Measurements from ENCODE around the gene KIR3DL3. TPM values are rescaled to one million over a fixed set of nuclear protein-coding genes. Genes with fewer than 3 reads are reported as not detected.

Gene KIR3DL3
- total RNA-seq, 2 donors from 2014 or later, result not detected

GRCh38 chr19:54724644-54725043 lies 402 bp downstream of the KIR3DL3 start:
- Histone ChIP-seq H3K27me3 (ENCODE audit: control insufficient read depth, insufficient read depth, low read length, poor library complexity, severe bottlenecking) (no peaks in the 10 kb centered on the region), H3K27ac (ENCODE audit: low read depth, low read length) (no peak overlapping the region), H3K9me3 (ENCODE audit: control insufficient read depth, low read length) (peaks cover 59% of the 10 kb centered on the region), H3K36me3 (ENCODE audit: control insufficient read depth, insufficient read depth, low read length) (no peaks in the 10 kb centered on the region), H3K4me1 (ENCODE audit: control insufficient read depth, insufficient read depth, low read length) (no peaks in the 10 kb centered on the region), H3K9ac (ENCODE audit: extremely low read depth, low read length, poor library complexity, severe bottlenecking) (no peak overlapping the region), H3K4me3 (ENCODE audit: low read length) (no peak overlapping the region)
- H3K27me3 Mint-ChIP-seq (ENCODE audit: insufficient read depth), result no peaks in the 10 kb centered on the region
- TF ChIP-seq CTCF (conservative IDR thresholded peaks at IDR 0.05), result no peak
- H3K9me3 Mint-ChIP-seq, result peaks cover 95% of the 10 kb centered on the region
- DNase-seq, result no peak
- H3K36me3 Mint-ChIP-seq (ENCODE audit: low read depth), result no peaks in the 10 kb centered on the region
- no peak overlapping the region for H3K27ac Mint-ChIP-seq
- H3K4me3 Mint-ChIP-seq, result no peak overlapping the region
- no peaks in the 10 kb centered on the region for H3K4me1 Mint-ChIP-seq
- 71 to 100% methylated on average over 1 to 3 of the region's 3 CpGs for WGBS, 2 experiments (ENCODE audit: insufficient coverage in 1 of 2, insufficient read length in 1 of 2)

GRCh38 chr19:54725321-54725720 lies 1.1 kb downstream of the KIR3DL3 start:
- 62 to 71% methylated on average over 5 to 7 of the region's 7 CpGs for WGBS, 2 experiments (ENCODE audit: insufficient coverage in 1 of 2, insufficient read length in 1 of 2)
- Histone ChIP-seq H3K27me3 (ENCODE audit: control insufficient read depth, insufficient read depth, low read length, poor library complexity, severe bottlenecking) (no peaks in the 10 kb centered on the region), H3K4me1 (ENCODE audit: control insufficient read depth, insufficient read depth, low read length) (no peaks in the 10 kb centered on the region), H3K9me3 (ENCODE audit: control insufficient read depth, low read length) (peaks cover 59% of the 10 kb centered on the region), H3K36me3 (ENCODE audit: control insufficient read depth, insufficient read depth, low read length) (no peaks in the 10 kb centered on the region), H3K4me3 (ENCODE audit: low read length) (no peak overlapping the region), H3K27ac (ENCODE audit: low read depth, low read length) (no peak overlapping the region), H3K9ac (ENCODE audit: extremely low read depth, low read length, poor library complexity, severe bottlenecking) (no peak overlapping the region)
- Mint-ChIP-seq H3K27ac (no peak overlapping the region), H3K27me3 (ENCODE audit: insufficient read depth) (no peaks in the 10 kb centered on the region), H3K4me1 (no peaks in the 10 kb centered on the region), H3K36me3 (ENCODE audit: low read depth) (no peaks in the 10 kb centered on the region), H3K9me3 (peaks cover 94% of the 10 kb centered on the region), H3K4me3 (no peak overlapping the region)
- no peak for DNase-seq
- TF ChIP-seq CTCF (conservative IDR thresholded peaks at IDR 0.05), result no peak

- H3K36me3 ChIP-seq (ENCODE audit: control insufficient read depth, insufficient read depth, low read length), result no peaks in the 10 kb centered on the region
- H3K27ac ChIP-seq (ENCODE audit: low read depth, low read length), result no peak overlapping the region
- no peak overlapping the region for H3K4me3 Mint-ChIP-seq
- H3K27ac Mint-ChIP-seq, result no peak overlapping the region
- no peak for DNase-seq
- peaks cover 95% of the 10 kb centered on the region for H3K9me3 Mint-ChIP-seq
- H3K4me3 ChIP-seq (ENCODE audit: low read length), result no peak overlapping the region
- H3K9me3 ChIP-seq (ENCODE audit: control insufficient read depth, low read length), result peaks cover 64% of the 10 kb centered on the region
- no peaks in the 10 kb centered on the region for H3K4me1 ChIP-seq (ENCODE audit: control insufficient read depth, insufficient read depth, low read length)
- 74 to 78% methylated on average over 6 to 9 of the region's 10 CpGs for WGBS, 2 experiments (ENCODE audit: insufficient coverage in 1 of 2, insufficient read length in 1 of 2)
- peaks cover 2% of the 10 kb centered on the region for H3K36me3 Mint-ChIP-seq (ENCODE audit: low read depth)
- TF ChIP-seq CTCF (conservative IDR thresholded peaks at IDR 0.05), result no peak
- H3K27me3 Mint-ChIP-seq (ENCODE audit: insufficient read depth), result no peaks in the 10 kb centered on the region
- H3K9ac ChIP-seq (ENCODE audit: extremely low read depth, low read length, poor library complexity, severe bottlenecking), result no peak overlapping the region
- no peaks in the 10 kb centered on the region for H3K4me1 Mint-ChIP-seq
- no peaks in the 10 kb centered on the region for H3K27me3 ChIP-seq (ENCODE audit: control insufficient read depth, insufficient read depth, low read length, poor library complexity, severe bottlenecking)
Measured at GRCh38 chr19:54727562-54727961, 3.3 kb downstream of the KIR3DL3 start.
